H1 (cell line): Measurements from ENCODE around the gene RANBP17. TPM values are rescaled to one million over a fixed set of nuclear protein-coding genes. Genes with fewer than 3 reads are reported as not detected.

Source experiments
- CTCF ChIA-PET: fragments of 300-600 bp; sonication (Branson Sonifier 250); formaldehyde crosslinking; loops from one replicate; lab custom pipeline; 2021; ENCODE audit not compliant: partially characterized antibody; lab: Charles Lee
- POLR2A ChIA-PET: fragments of 300-600 bp; sonication (Branson Sonifier 250); formaldehyde crosslinking; loops from one replicate; lab custom pipeline; 2021; ENCODE audit warnings: inconsistent platforms; ENCODE audit not compliant: partially characterized antibody; lab: Charles Lee
- DNase-seq, 2 experiments: peaks; one replicate each; pipeline versions ENCODE4 v3.0.0 to v3.0.0-alpha.2; 2010 to 2022; ENCODE audit warnings: low spot score in 2 of 2, low read depth in 1 of 2, mixed read lengths in 1 of 2
- FAIRE-seq: peaks from 2 replicates; lab custom pipeline; 2011; peaks lifted over from hg19 to GRCh38; lab: Jason Lieb, UNC
- H2AFZ ChIP-seq: 2 replicates; pipeline ENCODE4 v1.8.1; 2012; ENCODE audit warnings: low read length, inconsistent platforms
- H2AK5ac ChIP-seq: 2 replicates; pipeline ENCODE4 v1.6.1; 2013; ENCODE audit warnings: low read depth, low read length
- H2BK120ac ChIP-seq: replicated peaks from 2 replicates; pipeline ENCODE3; 2013; ENCODE audit warnings: low read depth, low read length, inconsistent platforms
- H2BK12ac ChIP-seq: 2 replicates; pipeline ENCODE4 v1.6.1; 2013; ENCODE audit warnings: low read depth, low read length
- H2BK15ac ChIP-seq: 2 replicates; pipeline ENCODE4 v1.6.1; 2013; ENCODE audit warnings: low read length
- H2BK20ac ChIP-seq: 2 replicates; pipeline ENCODE4 v1.6.1; 2013; ENCODE audit warnings: low read length
- H2BK5ac ChIP-seq: 2 replicates; pipeline ENCODE4 v1.6.1; 2013; ENCODE audit warnings: low read depth, low read length
- H3K14ac ChIP-seq: 2 replicates; pipeline ENCODE4 v1.6.1; 2013; ENCODE audit warnings: inconsistent platforms; ENCODE audit not compliant: insufficient read length
- H3K18ac ChIP-seq: 2 replicates; pipeline ENCODE4 v1.6.1; 2013; ENCODE audit warnings: low read length; ENCODE audit errors: extremely low read depth
- H3K23ac ChIP-seq: 2 replicates; pipeline ENCODE4 v1.6.1; 2013; ENCODE audit warnings: inconsistent platforms; ENCODE audit not compliant: insufficient read length
- H3K23me2 ChIP-seq: 2 replicates; pipeline ENCODE4 v1.6.1; 2013; ENCODE audit warnings: low read depth, low read length
- H3K27ac ChIP-seq: 2 replicates; pipeline ENCODE4 v1.6.1; 2011; ENCODE audit warnings: low read depth, low read length, inconsistent platforms
- H3K27me3 ChIP-seq, 4 experiments: replicated peaks in 1 of 4; 1 replicate in 1 of 4; 2 replicates in 3 of 4; pipeline versions ENCODE4 v1.6.1 to v1.8.1; 2011 to 2013; ENCODE audit warnings: low read length in 3 of 4, mild to moderate bottlenecking in 3 of 4, inconsistent platforms in 2 of 4, mixed read lengths in 2 of 4, moderate library complexity in 1 of 4; ENCODE audit not compliant: control insufficient read depth in 3 of 4, insufficient read depth in 3 of 4; ENCODE audit errors: extremely low read depth in 1 of 4
- H3K36me3 ChIP-seq, 4 experiments: 2 replicates each; pipeline versions ENCODE4 v1.6.1 to v1.8.1; 2011 to 2013; ENCODE audit warnings: mild to moderate bottlenecking in 4 of 4, low read length in 3 of 4, moderate library complexity in 2 of 4, control low read depth in 1 of 4, inconsistent platforms in 1 of 4; ENCODE audit not compliant: insufficient read depth in 4 of 4, control insufficient read depth in 2 of 4
- H3K4ac ChIP-seq: replicated peaks from 2 replicates; pipeline ENCODE3; 2013; ENCODE audit warnings: low read length, low read depth, mixed read lengths, inconsistent platforms; ENCODE audit not compliant: insufficient read length
- H3K4me1 ChIP-seq, 4 experiments: replicated peaks in 1 of 4; 1 replicate in 1 of 4; 2 replicates in 3 of 4; pipeline versions ENCODE4 v1.6.1 to v1.8.1; 2011 to 2013; ENCODE audit warnings: low read length in 3 of 4, inconsistent platforms in 2 of 4, mixed read lengths in 1 of 4; ENCODE audit not compliant: insufficient read depth in 4 of 4, control insufficient read depth in 3 of 4
- H3K4me2 ChIP-seq, 2 experiments: 2 replicates each; pipeline versions ENCODE4 v1.6.1 to v1.8.1; 2011 to 2013; ENCODE audit warnings: low read depth in 2 of 2, low read length in 2 of 2, control low read depth in 1 of 2, inconsistent platforms in 1 of 2, mild to moderate bottlenecking in 1 of 2; ENCODE audit not compliant: insufficient read depth in 1 of 2
- H3K4me3 ChIP-seq, 4 experiments: fragments of 200-600, 300-600 bp in 1 of 4; sonication (generic), shearing (Covaris generic), sonication (Bioruptor Twin) in 1 of 4; 2 replicates each; pipeline versions ENCODE4 v1.5.1 to v1.8.1; 2011 to 2016; ENCODE audit warnings: low read length in 4 of 4, low read depth in 3 of 4, control low read depth in 2 of 4, inconsistent platforms in 2 of 4, mild to moderate bottlenecking in 2 of 4, mixed read lengths in 1 of 4, moderate library complexity in 1 of 4; ENCODE audit not compliant: insufficient read depth in 2 of 4; ENCODE audit errors: extremely low read depth in 1 of 4
- H3K56ac ChIP-seq: replicated peaks from 2 replicates; pipeline ENCODE3; 2013; ENCODE audit warnings: low read depth, mild to moderate bottlenecking, mixed read lengths, low read length, inconsistent platforms; ENCODE audit not compliant: insufficient read length
- H3K79me1 ChIP-seq: 2 replicates; pipeline ENCODE4 v1.6.1; 2013; ENCODE audit warnings: low read depth, low read length, control low read depth
- H3K79me2 ChIP-seq, 2 experiments: 2 replicates each; pipeline versions ENCODE4 v1.6.1 to v1.8.1; 2012 to 2013; ENCODE audit warnings: low read length in 2 of 2, mild to moderate bottlenecking in 2 of 2, inconsistent platforms in 1 of 2; ENCODE audit not compliant: insufficient read depth in 2 of 2, control insufficient read depth in 1 of 2
- H3K9ac ChIP-seq, 4 experiments: replicated peaks in 1 of 4; 1 replicate in 1 of 4; 2 replicates in 3 of 4; pipeline versions ENCODE4 v1.6.1 to v1.8.1; 2011 to 2013; ENCODE audit warnings: low read depth in 3 of 4, low read length in 3 of 4, control low read depth in 2 of 4, mild to moderate bottlenecking in 2 of 4, moderate library complexity in 2 of 4, inconsistent platforms in 1 of 4; ENCODE audit errors: extremely low read depth in 1 of 4
- H3K9me3 ChIP-seq, 2 experiments: 2 replicates each; pipeline versions ENCODE4 v1.6.1 to v1.8.1; 2012 to 2013; ENCODE audit warnings: mild to moderate bottlenecking in 2 of 2, moderate library complexity in 2 of 2, control low read depth in 1 of 2, inconsistent platforms in 1 of 2, low read depth in 1 of 2, low read length in 1 of 2, mixed read lengths in 1 of 2; ENCODE audit not compliant: insufficient read depth in 2 of 2
- H4K20me1 ChIP-seq, 2 experiments: replicated peaks in 1 of 2; 2 replicates each; pipeline versions ENCODE3 to v1.8.1; 2011 to 2013; ENCODE audit warnings: inconsistent platforms in 2 of 2, low read length in 2 of 2, mild to moderate bottlenecking in 1 of 2; ENCODE audit not compliant: insufficient read depth in 2 of 2, control insufficient read depth in 1 of 2
- H4K5ac ChIP-seq: 2 replicates; pipeline ENCODE4 v1.6.1; 2013; ENCODE audit warnings: low read length, low read depth, mixed read lengths, inconsistent platforms; ENCODE audit not compliant: insufficient read length
- H4K8ac ChIP-seq: 2 replicates; pipeline ENCODE4 v1.8.0; 2013; ENCODE audit warnings: mild to moderate bottlenecking, moderate library complexity, low read length, inconsistent platforms; ENCODE audit not compliant: insufficient read depth; ENCODE audit errors: extremely low read depth
- H4K91ac ChIP-seq: replicated peaks from 2 replicates; pipeline ENCODE3; 2013; ENCODE audit warnings: low read length, mixed read lengths, inconsistent platforms; ENCODE audit not compliant: insufficient read length
- ASH2L ChIP-seq: fragments of 200-600, 300-600 bp; sonication (generic); IDR thresholded peaks from one replicate; pipeline ENCODE4 v1.7.1; 2017; ENCODE audit warnings: low read length
- BACH1 ChIP-seq: IDR thresholded peaks from 2 replicates; pipeline ENCODE4 v1.6.1; 2012; ENCODE audit warnings: low read length, improper control_type of control experiment
- HDAC6 ChIP-seq: IDR thresholded peaks from one replicate; pipeline ENCODE4 v1.7.1; 2012; ENCODE audit warnings: low read depth, mild to moderate bottlenecking, inconsistent platforms, low read length, moderate library complexity
- POLR2A ChIP-seq, 2 experiments: IDR thresholded peaks; 1 replicate in 1 of 2; 2 replicates in 1 of 2; pipeline ENCODE4 v1.6.1; 2011; ENCODE audit warnings: low read depth in 2 of 2, low read length in 2 of 2, mild to moderate bottlenecking in 2 of 2; ENCODE audit errors: control extremely low read depth in 1 of 2
- RAD21 ChIP-seq, 2 experiments: IDR thresholded peaks in 1 of 2; conservative IDR thresholded peaks in 1 of 2; 2 replicates each; pipeline ENCODE4 v1.6.1; 2011; ENCODE audit warnings: low read depth in 2 of 2, low read length in 2 of 2, improper control_type of control experiment in 1 of 2, inconsistent platforms in 1 of 2, mild to moderate bottlenecking in 1 of 2, moderate library complexity in 1 of 2
- SIRT6 ChIP-seq: IDR thresholded peaks from one replicate; pipeline ENCODE4 v1.7.1; 2012; ENCODE audit warnings: low read length, inconsistent platforms
- SIX5 ChIP-seq: IDR thresholded peaks from 2 replicates; pipeline ENCODE4 v1.6.1; 2011; ENCODE audit warnings: mild to moderate bottlenecking, low read depth, low read length
- YY1 ChIP-seq: IDR thresholded peaks from 2 replicates; pipeline ENCODE4 v1.6.1; 2011; ENCODE audit warnings: low read depth, mild to moderate bottlenecking, low read length
- WGBS, 2 experiments: shearing (Covaris generic) in 1 of 2; methylation state at CpG; one replicate each; pipeline versions ENCODE4 v1.1.6 to v1.1.7; 2013 to 2015; ENCODE audit warnings: low lambda C conversion rate in 2 of 2, mixed read lengths in 2 of 2, inconsistent platforms in 1 of 2, low coverage in 1 of 2, missing lambda C conversion rate in 1 of 2; ENCODE audit not compliant: insufficient replicate concordance in 2 of 2, insufficient coverage in 1 of 2, insufficient read length in 1 of 2; ENCODE audit errors: extremely low coverage in 1 of 2, missing lambda C conversion rate in 1 of 2; 5-methylcytosine and 5-hydroxymethylcytosine counted together
- polyA plus RNA-seq, 7 experiments: library from polyadenylated mRNA; depleted of rRNA in 3 of 7; stranded (reverse) in 5 of 7; unstranded in 2 of 7; fragments of >200 nt in 5 of 7; fragments of 200-250 nt in 2 of 7; gene quantifications; 1 replicate in 5 of 7; 2 replicates in 1 of 7; 4 replicates in 1 of 7; pipeline versions ENCODE4 v1.2.1 to v1.2.3, GENCODE V29; 2011 to 2013; ENCODE audit warnings: missing spikeins in 2 of 7, mixed read lengths in 2 of 7
- total RNA-seq: library from RNA; stranded (reverse); fragmentation: NEBNext Ultra II Directional; extraction: Animal tissue kit (Norgen Biotek cat#: 25700); gene quantifications from 2 replicates; pipeline ENCODE4 v1.2.1, GENCODE V29; 2021

The RANBP17 gene
- total and polyA plus RNA-seq, 2 of the 8 experiments (the other 6 are each of a cell fraction or from before 2014, with no cell fraction given), result 8.6 to 21.3 TPM

DNA sequence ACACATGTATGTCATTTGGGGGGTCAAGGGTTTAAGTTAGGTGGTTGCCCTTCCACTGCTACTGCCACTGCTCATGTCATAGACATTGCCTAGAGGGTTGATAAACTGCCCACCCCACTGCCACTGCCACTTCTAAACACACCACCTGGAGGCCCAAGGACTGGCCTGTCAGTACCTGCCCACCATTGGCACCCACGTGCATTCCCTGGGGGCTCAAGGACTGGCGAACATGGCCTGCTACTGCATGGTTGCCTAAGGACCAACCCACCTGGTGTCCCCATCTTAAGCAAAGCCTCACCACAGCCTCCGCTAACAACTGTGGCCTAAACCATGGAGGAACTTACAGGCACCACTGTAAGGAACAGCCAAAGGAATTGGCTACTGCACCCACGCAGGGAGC, 261.6 kb downstream of the RANBP17 start:
- H2BK120ac ChIP-seq, result no peak overlapping the region
- WGBS, 2 experiments, result 91% methylated on average over 4 of the region's 4 CpGs; no CpG with 5 or more reads in 1 of the 2 experiments
- H3K79me2 ChIP-seq, result no peaks in the 10 kb centered on the region
- H2BK5ac ChIP-seq, result no peak overlapping the region
- ChIA-PET CTCF (interaction anchor here (1.3 kb wide), 1 partner anchor 19 kb away, joined by 6 read pairs; no protein-coding TSS in a partner anchor), POLR2A (no interaction called here)
- H3K9me3 ChIP-seq, result no peaks in the 10 kb centered on the region
- no peak overlapping the region for H3K18ac ChIP-seq
- no peak for TF ChIP-seq RAD21 (IDR thresholded peaks at IDR 0.05 in 1 of 2, conservative IDR thresholded peaks at IDR 0.05 in 1 of 2; ENCODE audit: low read depth in 2 of 2, low read length in 2 of 2)
- no peak for TF ChIP-seq SIX5
- TF ChIP-seq HDAC6, result no peak
- no peak for TF ChIP-seq ASH2L
- TF ChIP-seq YY1, result no peak
- no peak for TF ChIP-seq BACH1
- no peak for TF ChIP-seq SIRT6
- no peak for TF ChIP-seq POLR2A (IDR thresholded peaks at IDR 0.05; ENCODE audit: control extremely low read depth in 1 of 2, low read depth in 2 of 2, low read length in 2 of 2)
- peak overlapping the region; percentile 65; the same call in 1 of the 2 replicates for H4K8ac ChIP-seq
- no peak overlapping the region for H3K14ac ChIP-seq
- H3K56ac ChIP-seq, result no peak overlapping the region
- no peak overlapping the region for H3K9ac ChIP-seq
- H3K23me2 ChIP-seq, result no peaks in the 10 kb centered on the region
- no peaks in the 10 kb centered on the region for H3K4me1 ChIP-seq
- H3K27ac ChIP-seq, result no peak overlapping the region
- H4K20me1 ChIP-seq, result no peaks in the 10 kb centered on the region
- no peaks in the 10 kb centered on the region for H3K79me1 ChIP-seq
- H4K5ac ChIP-seq, result no peak overlapping the region
- no peak overlapping the region for H4K91ac ChIP-seq
- H2BK15ac ChIP-seq, result no peak overlapping the region
- no peak overlapping the region for H3K4me3 ChIP-seq
- FAIRE-seq (no peak), DNase-seq (no peak)
- H3K4ac ChIP-seq, result no peak overlapping the region
- H2AFZ ChIP-seq, result no peak overlapping the region
- H3K27me3 ChIP-seq, result no peaks in the 10 kb centered on the region
- H2BK20ac ChIP-seq, result no peak overlapping the region
- H3K36me3 ChIP-seq, result no peaks in the 10 kb centered on the region
- no peak overlapping the region for H3K23ac ChIP-seq
- H3K4me2 ChIP-seq, result no peak overlapping the region
- H2BK12ac ChIP-seq, result no peak overlapping the region
- H2AK5ac ChIP-seq, result peak overlapping the region; percentile 24; the same call in 1 of the 2 replicates
